ENCODE data around the gene SYNGR2. TPM values are rescaled to one million over a fixed set of nuclear protein-coding genes. Genes with fewer than 3 reads are reported as not detected.
A peak's percentile ranks its signal among the peaks of the same experiment; 100 is the strongest.

The SYNGR2 gene
- polyA plus RNA-seq (2013): 75.4 TPM

- under 1% methylated on average over 66 of the region's 84 CpGs for WGBS (ENCODE audit: insufficient coverage)
- Histone ChIP-seq H3K36me3 (ENCODE audit: control insufficient read depth in 4 of 4, insufficient read depth in 4 of 4, low read length in 3 of 4) (peaks cover 0 to 20% (median 15%) of the 10 kb centered on the region in 4 experiments), H3K4me3 (ENCODE audit: control insufficient read depth in 1 of 7, extremely low read depth in 1 of 7, insufficient read depth in 4 of 7, low read depth in 2 of 7, low read length in 6 of 7) (peak within 1 kb of the TSS; percentile 36 to 79 (median 71)), H3K4me1 (ENCODE audit: control extremely low read depth in 1 of 4, control insufficient read depth in 4 of 4, insufficient read depth in 4 of 4, low read length in 3 of 4) (peaks cover 0 to 40% (median 37%) of the 10 kb centered on the region in 4 experiments), H3K27ac (ENCODE audit: insufficient read depth in 1 of 2, low read depth in 1 of 2, low read length in 2 of 2, poor library complexity in 1 of 2, severe bottlenecking in 2 of 2) (peak within 1 kb of the TSS in 1 of 2 experiments; percentile 66), H3K27me3 (replicated peaks in 2 of 5; ENCODE audit: control insufficient read depth in 4 of 5, insufficient read depth in 5 of 5, low read length in 4 of 5) (no peaks in the 10 kb centered on the region), H3K9me3 (ENCODE audit: control extremely low read depth in 1 of 5, control insufficient read depth in 4 of 5, insufficient read depth in 2 of 5, low read depth in 1 of 5, low read length in 4 of 5) (no peaks in the 10 kb centered on the region)
- ChIA-PET POLR2A (interaction anchor here (0.6 kb wide), 1 partner anchor 39 kb away, joined by 3 read pairs; no protein-coding TSS in a partner anchor), CTCF (interaction anchor here (1.3 to 8.8 kb wide), 3 partner anchors 12 to 32 kb away, joined by 3 to 76 read pairs (median 4); no protein-coding TSS in a partner anchor)
- peak; percentile 71 to 88 (median 83) for DNase-seq
Measured at GRCh38 chr17:78168242-78168902, at the start of gene SYNGR2. SYNGR2 (plus strand) TSS chr17:78168581; CDS start chr17:78168617, 36 bp downstream.

DNA sequence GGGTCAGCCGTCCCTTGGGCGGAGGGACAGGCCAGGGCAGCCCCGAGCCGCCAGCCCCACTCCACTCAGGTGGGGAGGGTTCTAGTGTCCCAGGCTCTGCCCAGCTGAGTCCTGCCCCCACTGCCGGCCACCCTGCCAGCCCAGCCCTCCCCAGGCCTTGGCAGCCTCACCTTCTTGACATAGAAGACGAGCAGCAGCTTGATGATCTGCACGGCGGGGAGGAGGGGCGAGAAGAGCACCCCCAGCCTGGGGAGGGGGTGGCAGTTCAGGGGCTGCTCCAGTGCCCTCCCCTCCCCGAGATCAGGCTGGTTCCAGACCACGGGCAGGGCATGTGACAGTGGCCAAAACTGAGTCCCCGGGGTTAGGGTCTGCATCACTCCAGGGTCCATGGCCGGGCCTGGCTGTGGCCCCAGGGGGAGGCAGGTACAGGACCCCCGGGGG is 49.6 kb upstream of the SYNGR2 start:
- 95% methylated on average over 13 of the region's 14 CpGs for WGBS (ENCODE audit: insufficient coverage)
- no peaks in the 10 kb centered on the region for H3K27me3 ChIP-seq (replicated peaks in 2 of 5; ENCODE audit: control insufficient read depth in 4 of 5, insufficient read depth in 5 of 5, low read length in 4 of 5)
- no peaks in the 10 kb centered on the region for H3K9me3 ChIP-seq (ENCODE audit: control extremely low read depth in 1 of 5, control insufficient read depth in 4 of 5, insufficient read depth in 2 of 5, low read depth in 1 of 5, low read length in 4 of 5)
- ChIA-PET CTCF (interaction anchor here (1.7 to 4.4 kb wide), 3 partner anchors 11 to 65 kb away, joined by 6 to 52 read pairs (median 7); partner anchors contain the start of gene TMC8), POLR2A (interaction anchor here (3.0 kb wide), 1 partner anchor 12 kb away, joined by 11 read pairs; the partner anchor contains the start of gene TMC8)
- no peak overlapping the region for H3K27ac ChIP-seq (ENCODE audit: insufficient read depth in 1 of 2, low read depth in 1 of 2, low read length in 2 of 2, poor library complexity in 1 of 2, severe bottlenecking in 2 of 2)
- H3K4me3 ChIP-seq (ENCODE audit: control insufficient read depth in 1 of 7, extremely low read depth in 1 of 7, insufficient read depth in 4 of 7, low read depth in 2 of 7, low read length in 6 of 7): no peak overlapping the region
- no peak for DNase-seq
- H3K36me3 ChIP-seq (ENCODE audit: control insufficient read depth in 4 of 4, insufficient read depth in 4 of 4, low read length in 3 of 4): peaks cover 0 to 77% (median 39%) of the 10 kb centered on the region in 4 experiments
- peaks cover 0 to 44% (median 35%) of the 10 kb centered on the region in 4 experiments for H3K4me1 ChIP-seq (ENCODE audit: control extremely low read depth in 1 of 4, control insufficient read depth in 4 of 4, insufficient read depth in 4 of 4, low read length in 3 of 4)

DNA sequence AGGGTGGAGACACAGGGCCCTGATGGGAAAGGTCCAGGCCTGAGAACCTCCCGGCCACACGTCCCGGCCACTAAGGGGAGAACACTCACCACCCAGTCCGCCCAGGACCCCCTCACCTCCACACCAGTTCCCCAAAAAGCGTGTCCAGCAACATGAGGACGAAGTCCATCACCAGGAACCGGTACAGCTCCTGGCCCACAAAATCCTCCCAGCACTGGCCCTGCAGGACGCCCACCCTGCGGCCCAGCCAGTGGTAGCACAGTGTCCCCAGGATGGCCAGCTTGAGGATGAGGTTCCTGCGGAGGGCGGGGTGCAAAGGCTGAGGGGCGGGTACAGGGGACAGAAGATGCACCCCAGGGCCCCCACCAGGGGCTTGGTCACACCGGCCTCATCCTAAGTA is 47.8 kb upstream of the SYNGR2 start:
- Histone ChIP-seq H3K4me1 (ENCODE audit: control extremely low read depth in 1 of 4, control insufficient read depth in 4 of 4, insufficient read depth in 4 of 4, low read length in 3 of 4) (peaks cover 0 to 61% (median 52%) of the 10 kb centered on the region in 4 experiments), H3K36me3 (ENCODE audit: control insufficient read depth in 4 of 4, insufficient read depth in 4 of 4, low read length in 3 of 4) (peaks cover 2 to 80% (median 34%) of the 10 kb centered on the region in 4 experiments), H3K27me3 (replicated peaks in 2 of 5; ENCODE audit: control insufficient read depth in 4 of 5, insufficient read depth in 5 of 5, low read length in 4 of 5) (no peaks in the 10 kb centered on the region), H3K4me3 (ENCODE audit: control insufficient read depth in 1 of 7, extremely low read depth in 1 of 7, insufficient read depth in 4 of 7, low read depth in 2 of 7, low read length in 6 of 7) (no peak overlapping the region), H3K27ac (ENCODE audit: insufficient read depth in 1 of 2, low read depth in 1 of 2, low read length in 2 of 2, poor library complexity in 1 of 2, severe bottlenecking in 2 of 2) (no peak overlapping the region), H3K9me3 (ENCODE audit: control extremely low read depth in 1 of 5, control insufficient read depth in 4 of 5, insufficient read depth in 2 of 5, low read depth in 1 of 5, low read length in 4 of 5) (no peaks in the 10 kb centered on the region)
- ChIA-PET POLR2A (interaction anchor here (3.0 kb wide), 1 partner anchor 10 kb away, joined by 11 read pairs; the partner anchor contains the start of gene TMC8), CTCF (interaction anchor here (1.2 to 4.4 kb wide), 4 partner anchors 15 to 130 kb away, joined by 3 to 52 read pairs (median 10); partner anchors contain the start of gene TK1)
- 95% methylated on average over 12 of the region's 13 CpGs for WGBS (ENCODE audit: insufficient coverage)
- no peak for DNase-seq

DNA sequence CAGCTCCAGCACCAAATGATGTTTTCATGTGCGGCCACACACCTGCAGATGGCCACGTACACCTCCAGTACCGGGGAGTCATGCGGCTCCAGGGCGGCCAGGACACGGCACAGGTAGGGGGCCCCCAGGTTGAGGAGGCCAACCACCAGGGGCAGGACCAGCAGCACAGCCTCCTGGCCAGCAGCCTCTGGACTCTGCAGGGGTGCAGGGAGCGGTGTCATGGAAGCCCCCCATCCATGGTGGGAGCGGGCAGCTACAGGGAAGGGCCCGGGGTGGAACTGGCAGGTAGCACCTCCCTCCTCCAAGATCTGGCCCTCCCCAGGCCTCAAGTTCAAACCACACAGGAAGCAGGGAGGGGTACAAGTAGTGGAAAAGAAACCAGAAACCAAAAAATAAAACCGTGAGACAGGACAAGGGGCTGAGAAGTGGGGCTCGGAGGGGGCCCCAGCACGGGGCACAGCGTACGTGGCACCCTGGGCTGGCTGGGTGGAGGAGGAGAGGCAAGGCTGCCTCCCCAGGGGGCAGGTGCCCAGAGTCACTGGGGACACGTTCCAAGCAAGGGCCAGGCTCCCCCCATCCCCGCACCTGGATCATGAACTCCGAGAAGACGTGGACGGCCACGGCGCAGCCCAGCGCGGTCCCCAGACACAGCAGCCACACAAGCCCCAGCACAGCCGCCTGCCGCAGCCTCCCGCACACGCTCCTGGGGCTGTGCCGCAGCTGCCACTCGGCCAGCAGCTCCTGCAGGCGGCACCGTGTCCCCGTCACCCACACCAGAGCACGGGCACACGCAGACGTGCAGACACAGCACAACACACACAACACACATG is 47.2 kb upstream of the SYNGR2 start:
- H3K9me3 ChIP-seq (ENCODE audit: control extremely low read depth in 1 of 5, control insufficient read depth in 4 of 5, insufficient read depth in 2 of 5, low read depth in 1 of 5, low read length in 4 of 5): no peaks in the 10 kb centered on the region
- H3K27me3 ChIP-seq (replicated peaks in 2 of 5; ENCODE audit: control insufficient read depth in 4 of 5, insufficient read depth in 5 of 5, low read length in 4 of 5): no peaks in the 10 kb centered on the region
- H3K27ac ChIP-seq (ENCODE audit: insufficient read depth in 1 of 2, low read depth in 1 of 2, low read length in 2 of 2, poor library complexity in 1 of 2, severe bottlenecking in 2 of 2): no peak overlapping the region
- POLR2A ChIA-PET: interaction anchor here (3.0 kb wide), 1 partner anchor 10 kb away, joined by 11 read pairs; the partner anchor contains the start of gene TMC8
- peaks cover 2 to 85% (median 36%) of the 10 kb centered on the region in 4 experiments for H3K36me3 ChIP-seq (ENCODE audit: control insufficient read depth in 4 of 4, insufficient read depth in 4 of 4, low read length in 3 of 4)
- H3K4me3 ChIP-seq (ENCODE audit: control insufficient read depth in 1 of 7, extremely low read depth in 1 of 7, insufficient read depth in 4 of 7, low read depth in 2 of 7, low read length in 6 of 7): peak overlapping the region in 4 of 7 experiments; percentile 28 to 59 (median 46)
- H3K4me1 ChIP-seq (ENCODE audit: control extremely low read depth in 1 of 4, control insufficient read depth in 4 of 4, insufficient read depth in 4 of 4, low read length in 3 of 4): peaks cover 0 to 67% (median 59%) of the 10 kb centered on the region in 4 experiments
- WGBS (ENCODE audit: insufficient coverage): 19% methylated on average over 30 of the region's 35 CpGs
- peak in 2 of 3 donors; percentile 47 to 49 for DNase-seq
- CTCF ChIA-PET: interaction anchor here (1.2 to 4.4 kb wide), 4 partner anchors 14 to 130 kb away, joined by 3 to 52 read pairs (median 10); partner anchors contain the start of gene TK1

DNA sequence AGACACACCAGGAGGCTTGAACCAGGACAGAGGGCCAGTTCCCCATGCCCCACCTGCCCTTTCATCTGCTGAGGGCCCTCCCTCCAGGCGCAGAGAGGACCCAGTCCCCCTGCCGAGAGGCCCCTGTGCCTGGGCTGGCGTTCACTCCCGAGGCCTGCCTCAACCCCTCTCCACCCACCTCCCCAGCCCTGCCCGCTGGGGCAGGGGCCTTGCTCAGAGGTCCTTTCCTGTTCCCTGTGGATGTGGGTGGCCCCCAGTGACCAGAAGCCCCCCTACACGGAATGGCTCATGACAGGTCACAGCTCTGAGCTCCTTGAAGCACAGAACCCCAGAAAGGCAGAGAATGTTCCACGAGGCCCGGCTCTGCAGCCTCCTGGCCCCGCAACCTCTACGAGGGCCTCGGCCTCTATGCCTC is 46.6 kb upstream of the SYNGR2 start:
- CTCF ChIA-PET: interaction anchor here (0.6 to 4.4 kb wide), 5 partner anchors 8 to 56 kb away, joined by 3 to 52 read pairs (median 5); no protein-coding TSS in a partner anchor
- POLR2A ChIA-PET: no interaction called here
- no peak for DNase-seq
- peak overlapping the region in 4 of 7 experiments; percentile 28 to 59 (median 46) for H3K4me3 ChIP-seq (ENCODE audit: control insufficient read depth in 1 of 7, extremely low read depth in 1 of 7, insufficient read depth in 4 of 7, low read depth in 2 of 7, low read length in 6 of 7)
- peaks cover 2 to 83% (median 36%) of the 10 kb centered on the region in 4 experiments for H3K36me3 ChIP-seq (ENCODE audit: control insufficient read depth in 4 of 4, insufficient read depth in 4 of 4, low read length in 3 of 4)
- H3K9me3 ChIP-seq (ENCODE audit: control extremely low read depth in 1 of 5, control insufficient read depth in 4 of 5, insufficient read depth in 2 of 5, low read depth in 1 of 5, low read length in 4 of 5): no peaks in the 10 kb centered on the region
- no peak overlapping the region for H3K27ac ChIP-seq (ENCODE audit: insufficient read depth in 1 of 2, low read depth in 1 of 2, low read length in 2 of 2, poor library complexity in 1 of 2, severe bottlenecking in 2 of 2)
- peaks cover 0 to 73% (median 65%) of the 10 kb centered on the region in 4 experiments for H3K4me1 ChIP-seq (ENCODE audit: control extremely low read depth in 1 of 4, control insufficient read depth in 4 of 4, insufficient read depth in 4 of 4, low read length in 3 of 4)
- WGBS (ENCODE audit: insufficient coverage): 65% methylated on average over 8 of the region's 11 CpGs
- no peaks in the 10 kb centered on the region for H3K27me3 ChIP-seq (replicated peaks in 2 of 5; ENCODE audit: control insufficient read depth in 4 of 5, insufficient read depth in 5 of 5, low read length in 4 of 5)

GRCh38 chr17:78122216-78122930 is 46.0 kb upstream of the SYNGR2 start:
- Histone ChIP-seq H3K36me3 (ENCODE audit: control insufficient read depth in 4 of 4, insufficient read depth in 4 of 4, low read length in 3 of 4) (peaks cover 2 to 78% (median 33%) of the 10 kb centered on the region in 4 experiments), H3K27me3 (replicated peaks in 2 of 5; ENCODE audit: control insufficient read depth in 4 of 5, insufficient read depth in 5 of 5, low read length in 4 of 5) (no peaks in the 10 kb centered on the region), H3K9me3 (ENCODE audit: control extremely low read depth in 1 of 5, control insufficient read depth in 4 of 5, insufficient read depth in 2 of 5, low read depth in 1 of 5, low read length in 4 of 5) (no peaks in the 10 kb centered on the region), H3K4me3 (ENCODE audit: control insufficient read depth in 1 of 7, extremely low read depth in 1 of 7, insufficient read depth in 4 of 7, low read depth in 2 of 7, low read length in 6 of 7) (peak overlapping the region in 2 of 7 experiments; percentile 50 to 59), H3K27ac (ENCODE audit: insufficient read depth in 1 of 2, low read depth in 1 of 2, low read length in 2 of 2, poor library complexity in 1 of 2, severe bottlenecking in 2 of 2) (no peak overlapping the region), H3K4me1 (ENCODE audit: control extremely low read depth in 1 of 4, control insufficient read depth in 4 of 4, insufficient read depth in 4 of 4, low read length in 3 of 4) (peaks cover 0 to 77% (median 69%) of the 10 kb centered on the region in 4 experiments)
- POLR2A ChIA-PET: no interaction called here
- CTCF ChIA-PET: interaction anchor here (0.6 to 4.4 kb wide), 5 partner anchors 9 to 58 kb away, joined by 3 to 52 read pairs (median 4); no protein-coding TSS in a partner anchor
- WGBS (ENCODE audit: insufficient coverage): 85% methylated on average over 23 of the region's 23 CpGs
- DNase-seq: peak in 2 of 3 donors; percentile 68 to 69

Data from common myeloid progenitor, CD34-positive (primary cell).